Neural progenitor cell (in vitro differentiated cells): Measurements from ENCODE around the gene FKBP5. TPM values are rescaled to one million over a fixed set of nuclear protein-coding genes. Genes with fewer than 3 reads are reported as not detected.

ENCODE experiments used
- DNase-seq: peaks from one replicate; pipeline ENCODE4 v3.0.0-alpha.2; 2016; ENCODE audit warnings: low spot score
- H2AFZ ChIP-seq: fragments of 200-600 bp; sonication (generic); replicated peaks from 2 replicates; pipeline ENCODE4 v1.6.1; 2016; ENCODE audit warnings: antibody characterized with exemption
- H3F3A ChIP-seq: fragments of 200-600 bp; sonication (generic); 2 replicates; pipeline ENCODE4 v1.6.1; 2016; ENCODE audit warnings: antibody characterized with exemption, low read depth
- H3K27ac ChIP-seq: fragments of 200-600 bp; sonication (generic); 2 replicates; pipeline ENCODE4 v1.5.1; 2016; ENCODE audit warnings: mild to moderate bottlenecking
- H3K27me3 ChIP-seq: fragments of 200-600 bp; sonication (generic); 2 replicates; pipeline ENCODE4 v1.6.1; 2016; ENCODE audit warnings: mild to moderate bottlenecking, moderate library complexity
- H3K36me3 ChIP-seq: fragments of 200-600 bp; sonication (generic); 2 replicates; pipeline ENCODE4 v1.5.1; 2016
- H3K4me1 ChIP-seq: fragments of 200-600 bp; sonication (generic); 2 replicates; pipeline ENCODE4 v1.6.1; 2016; ENCODE audit warnings: mixed run types
- H3K4me2 ChIP-seq: fragments of 200-600 bp; sonication (generic); 2 replicates; pipeline ENCODE4 v1.6.1; 2016
- H3K4me3 ChIP-seq: fragments of 200-600 bp; sonication (generic); 2 replicates; pipeline ENCODE4 v1.5.1; 2016
- H3K79me2 ChIP-seq: fragments of 200-600 bp; sonication (generic); 2 replicates; pipeline ENCODE4 v1.6.1; 2016; ENCODE audit warnings: low read depth
- H3K9ac ChIP-seq: fragments of 200-600 bp; sonication (generic); 2 replicates; pipeline ENCODE4 v1.6.1; 2016
- H3K9me3 ChIP-seq: fragments of 200-600 bp; sonication (generic); 2 replicates; pipeline ENCODE4 v1.5.1; 2016; ENCODE audit warnings: low read depth
- H4K20me1 ChIP-seq: fragments of 200-600 bp; sonication (generic); 2 replicates; pipeline ENCODE4 v1.6.1; 2016; ENCODE audit warnings: low read depth
- H3K27ac Mint-ChIP-seq: 3 replicates; pipeline ENCODE4 v1.8.0; 2021; ENCODE audit warnings: mixed read lengths
- H3K27me3 Mint-ChIP-seq: 2 replicates; pipeline ENCODE4 v1.8.0; 2022; ENCODE audit warnings: low read depth, mild to moderate bottlenecking, inconsistent platforms, moderate library complexity, mixed read lengths; ENCODE audit not compliant: insufficient read depth
- H3K36me3 Mint-ChIP-seq: 3 replicates; pipeline ENCODE4 v1.8.0; 2021; ENCODE audit warnings: mixed read lengths
- H3K4me1 Mint-ChIP-seq: 3 replicates; pipeline ENCODE4 v1.8.0; 2021; ENCODE audit warnings: mixed read lengths
- H3K4me3 Mint-ChIP-seq: 3 replicates; pipeline ENCODE4 v1.8.0; 2021; ENCODE audit warnings: mild to moderate bottlenecking, moderate library complexity, mixed read lengths
- H3K9me3 Mint-ChIP-seq: 3 replicates; pipeline ENCODE4 v1.8.0; 2020; ENCODE audit warnings: mixed read lengths
- EZH2 ChIP-seq: fragments of 200-600 bp; sonication (generic); IDR thresholded peaks from 2 replicates; pipeline ENCODE4 v1.6.1; 2017; ENCODE audit warnings: antibody characterized with exemption, mild to moderate bottlenecking, moderate library complexity
- EZH2phosphoT487 ChIP-seq: fragments of 200-600 bp; sonication (generic); IDR thresholded peaks from 2 replicates; pipeline ENCODE4 v1.6.1; 2017; ENCODE audit warnings: antibody characterized with exemption
- total RNA-seq: library from RNA; depleted of rRNA; stranded (reverse); fragments of >200 nt; gene quantifications from 2 replicates; pipeline ENCODE4 v1.2.3, GENCODE V29; 2015; ENCODE audit warnings: low replicate concordance
- TF ChIP-seq, protein P1 (sequence below): fragments of 200-600 bp; sonication (generic); IDR thresholded peaks from 2 replicates; pipeline ENCODE4 v1.5.1; 2017; ENCODE audit warnings: antibody characterized with exemption, mild to moderate bottlenecking

FKBP5 gene
- total RNA-seq, 1 donor from 2014 or later = 20.9 TPM

- peaks cover 4% of the 10 kb centered on the region for H3K4me1 Mint-ChIP-seq
- DNase-seq = peak; percentile 48
- Histone ChIP-seq H3K4me2 (no peak overlapping the region), H3K27ac (no peak overlapping the region), H3K4me1 (no peaks in the 10 kb centered on the region), H3K79me2 (no peaks in the 10 kb centered on the region), H3K4me3 (no peak overlapping the region), H2AFZ (no peak overlapping the region), H3K9ac (no peak overlapping the region), H3F3A (peaks cover 6% of the 10 kb centered on the region), H3K36me3 (no peaks in the 10 kb centered on the region), H3K9me3 (no peaks in the 10 kb centered on the region), H4K20me1 (no peaks in the 10 kb centered on the region), H3K27me3 (no peaks in the 10 kb centered on the region)
- no peak overlapping the region for H3K27ac Mint-ChIP-seq
- TF ChIP-seq, protein P1, sequence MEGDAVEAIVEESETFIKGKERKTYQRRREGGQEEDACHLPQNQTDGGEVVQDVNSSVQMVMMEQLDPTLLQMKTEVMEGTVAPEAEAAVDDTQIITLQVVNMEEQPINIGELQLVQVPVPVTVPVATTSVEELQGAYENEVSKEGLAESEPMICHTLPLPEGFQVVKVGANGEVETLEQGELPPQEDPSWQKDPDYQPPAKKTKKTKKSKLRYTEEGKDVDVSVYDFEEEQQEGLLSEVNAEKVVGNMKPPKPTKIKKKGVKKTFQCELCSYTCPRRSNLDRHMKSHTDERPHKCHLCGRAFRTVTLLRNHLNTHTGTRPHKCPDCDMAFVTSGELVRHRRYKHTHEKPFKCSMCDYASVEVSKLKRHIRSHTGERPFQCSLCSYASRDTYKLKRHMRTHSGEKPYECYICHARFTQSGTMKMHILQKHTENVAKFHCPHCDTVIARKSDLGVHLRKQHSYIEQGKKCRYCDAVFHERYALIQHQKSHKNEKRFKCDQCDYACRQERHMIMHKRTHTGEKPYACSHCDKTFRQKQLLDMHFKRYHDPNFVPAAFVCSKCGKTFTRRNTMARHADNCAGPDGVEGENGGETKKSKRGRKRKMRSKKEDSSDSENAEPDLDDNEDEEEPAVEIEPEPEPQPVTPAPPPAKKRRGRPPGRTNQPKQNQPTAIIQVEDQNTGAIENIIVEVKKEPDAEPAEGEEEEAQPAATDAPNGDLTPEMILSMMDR = peak; percentile 83
- TF ChIP-seq EZH2 (no peak), EZH2phosphoT487 (no peak)
- H3K4me3 Mint-ChIP-seq = no peak overlapping the region
- H3K27me3 Mint-ChIP-seq = peaks cover 5% of the 10 kb centered on the region
- H3K9me3 Mint-ChIP-seq = peaks cover 21% of the 10 kb centered on the region
- H3K36me3 Mint-ChIP-seq = peaks cover 3% of the 10 kb centered on the region
These were observed 136.3 kb downstream of the FKBP5 start for GRCh38 chr6:35552285-35552917.

DNA sequence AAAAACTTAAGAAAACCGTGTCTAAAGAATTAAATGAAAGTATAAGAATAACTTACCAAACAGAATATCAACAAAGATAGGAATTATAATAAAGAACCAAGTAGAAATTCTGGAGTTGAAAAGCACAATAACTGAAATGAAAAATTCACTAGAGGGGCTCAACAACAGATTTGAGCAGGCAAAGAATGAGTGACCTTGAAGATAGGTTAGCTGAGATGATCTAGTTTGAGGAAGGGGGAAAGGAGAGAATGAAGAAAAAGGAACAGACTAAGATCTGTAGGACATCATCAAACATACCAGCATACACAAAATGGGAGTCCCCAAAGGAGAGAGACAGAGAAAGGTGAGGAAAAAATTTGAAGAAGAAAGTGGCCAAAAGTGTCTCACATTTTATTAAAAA lies 138.3 kb downstream of the FKBP5 start:
- Histone ChIP-seq H3K9ac (no peak overlapping the region), H3K4me1 (no peaks in the 10 kb centered on the region), H3K4me3 (no peak overlapping the region), H3K36me3 (no peaks in the 10 kb centered on the region), H3F3A (peaks cover 7% of the 10 kb centered on the region), H3K9me3 (no peaks in the 10 kb centered on the region), H3K4me2 (no peak overlapping the region), H3K27me3 (no peaks in the 10 kb centered on the region), H3K27ac (no peak overlapping the region), H4K20me1 (no peaks in the 10 kb centered on the region), H2AFZ (no peak overlapping the region), H3K79me2 (no peaks in the 10 kb centered on the region)
- peaks cover 5% of the 10 kb centered on the region for H3K27me3 Mint-ChIP-seq
- H3K4me1 Mint-ChIP-seq = peaks cover 4% of the 10 kb centered on the region
- peaks cover 21% of the 10 kb centered on the region for H3K9me3 Mint-ChIP-seq
- H3K36me3 Mint-ChIP-seq = peaks cover 3% of the 10 kb centered on the region
- H3K4me3 Mint-ChIP-seq = peak overlapping the region; percentile 7
- DNase-seq = no peak
- TF ChIP-seq EZH2 (no peak), EZH2phosphoT487 (no peak)
- TF ChIP-seq, protein P1 = no peak
- no peak overlapping the region for H3K27ac Mint-ChIP-seq

DNA sequence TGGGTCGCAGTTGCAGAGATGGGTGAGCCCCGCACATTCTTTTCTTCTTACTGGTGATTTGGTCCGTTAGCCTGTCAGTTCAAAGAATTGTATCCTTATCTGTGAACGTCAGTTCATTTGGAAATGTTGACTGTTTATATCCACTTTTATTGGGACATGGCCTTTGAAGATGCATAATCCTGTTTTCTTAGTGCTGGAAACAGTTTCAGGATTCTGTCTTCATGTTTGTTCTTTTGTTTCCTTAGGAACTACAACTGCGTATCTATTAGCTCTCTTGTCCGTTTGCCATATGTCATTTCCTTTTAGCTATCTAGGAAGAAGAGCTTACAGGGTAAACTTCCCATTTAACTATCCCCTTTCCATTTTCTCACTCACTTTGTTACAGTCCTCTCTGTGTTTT lies 141.0 kb downstream of the FKBP5 start:
- TF ChIP-seq EZH2phosphoT487 (no peak), EZH2 (no peak)
- TF ChIP-seq, protein P1 = no peak
- peak overlapping the region; percentile 15 for H2AFZ ChIP-seq
- Mint-ChIP-seq H3K27me3 (peaks cover 3% of the 10 kb centered on the region), H3K27ac (peak overlapping the region; percentile 7), H3K4me1 (peaks cover 6% of the 10 kb centered on the region), H3K9me3 (peaks cover 21% of the 10 kb centered on the region), H3K36me3 (peaks cover 3% of the 10 kb centered on the region), H3K4me3 (no peak overlapping the region)
- H3F3A ChIP-seq = peaks cover 17% of the 10 kb centered on the region
- H3K4me1 ChIP-seq = peaks cover 9% of the 10 kb centered on the region
- no peaks in the 10 kb centered on the region for H3K9me3 ChIP-seq
- H3K4me2 ChIP-seq = no peak overlapping the region
- no peak overlapping the region for H3K4me3 ChIP-seq
- H3K9ac ChIP-seq = no peak overlapping the region
- no peak for DNase-seq
- H3K27ac ChIP-seq = no peak overlapping the region
- H3K79me2 ChIP-seq = no peaks in the 10 kb centered on the region
- no peaks in the 10 kb centered on the region for H3K36me3 ChIP-seq
- H4K20me1 ChIP-seq = no peaks in the 10 kb centered on the region
- H3K27me3 ChIP-seq = no peaks in the 10 kb centered on the region
